Esophagus muscularis mucosa (tissue), 3 donors: ENCODE results near the gene RDH11.

Source experiments
- CTCF ChIP-seq, 3 experiments: fragments of 200-600 bp in 2 of 3; fragments of 450-650 bp in 1 of 3; sonication (generic) in 2 of 3; IDR thresholded peaks; one replicate each; pipeline ENCODE4 v1.5.1; 2017 to 2019; ENCODE audit warnings: antibody characterized with exemption in 3 of 3, mild to moderate bottlenecking in 2 of 3, moderate library complexity in 1 of 3
- POLR2AphosphoS5 ChIP-seq, 2 donors: sonication (generic); formaldehyde crosslinking; IDR thresholded peaks; one replicate each; pipeline ENCODE4 v1.6.1; 2017; ENCODE audit warnings: antibody characterized with exemption in 2 of 2

- TF ChIP-seq CTCF (IDR thresholded peaks at IDR 0.05) (no peak), POLR2AphosphoS5 (IDR thresholded peaks at IDR 0.05) (no peak)
These were observed 2.6 kb upstream of the RDH11 start for GRCh38 chr14:67698179-67698578.
